A549 (cell line): ENCODE data around the gene VAT1L. TPM values are rescaled to one million over a fixed set of nuclear protein-coding genes. Genes with fewer than 3 reads are reported as not detected.

Experiments used
- ATAC-seq, 2 experiments: fragments of 200-7000 bp in 1 of 2; fragments of >200 bp in 1 of 2; cut with Nextera tagmentation in 1 of 2; cut with Tn5 transposase in 1 of 2; 3 replicates each; pipeline versions ENCODE4 v1.8.0 to v1.9.1; 2018 to 2020; ENCODE audit warnings: mild to moderate bottlenecking in 1 of 2, moderate library complexity in 1 of 2
- CTCF ChIA-PET: fragments of 300-600 bp; sonication (Branson Sonifier 250); formaldehyde crosslinking; extraction: SDS; loops from one replicate; lab custom pipeline; 2021; ENCODE audit warnings: antibody characterized with exemption, inconsistent platforms; lab: Yijun Ruan, JAX
- POLR2A ChIA-PET: fragments of 350-600 bp; formaldehyde crosslinking; extraction: SDS; loops from one replicate; lab custom pipeline; 2021; ENCODE audit warnings: antibody characterized with exemption, inconsistent platforms; lab: Yijun Ruan, JAX
- DNase-seq, 2 experiments: peaks; one replicate each; pipeline versions ENCODE4 v3.0.0 to v3.0.0-alpha.2; 2011 to 2016; ENCODE audit warnings: low read depth in 1 of 2, low spot score in 1 of 2
- FAIRE-seq: peaks from 2 replicates; lab custom pipeline; 2011; peaks lifted over from hg19 to GRCh38; lab: Jason Lieb, UNC
- H3K27ac ChIP-seq, 2 experiments: fragments of >200 bp; sonication (Bioruptor Twin); formaldehyde crosslinking; 3 replicates each; pipeline ENCODE4 v1.5.1; 2016 to 2017
- H3K4me1 ChIP-seq: fragments of >200 bp; sonication (Bioruptor Twin); formaldehyde crosslinking; 3 replicates; pipeline ENCODE4 v1.6.1; 2016
- H3K4me2 ChIP-seq: fragments of >200 bp; sonication (Bioruptor Twin); formaldehyde crosslinking; 3 replicates; pipeline ENCODE4 v1.6.1; 2016
- H3K4me3 ChIP-seq: fragments of >200 bp; sonication (Bioruptor Twin); formaldehyde crosslinking; 3 replicates; pipeline ENCODE4 v1.5.1; 2016
- H3K9me3 ChIP-seq: fragments of >200 bp; sonication (Bioruptor Twin); formaldehyde crosslinking; 3 replicates; pipeline ENCODE4 v1.6.1; 2016
- BHLHE40 ChIP-seq: IDR thresholded peaks from 2 replicates; pipeline ENCODE4 v1.6.1; 2012; ENCODE audit warnings: low read depth, low read length, inconsistent platforms
- EHF ChIP-seq: fragments of 250-450 bp; sonication (Bioruptor Pico); IDR thresholded peaks from 2 replicates; pipeline ENCODE4 v1.5.0; 2020; ENCODE audit warnings: mild to moderate bottlenecking
- EHMT2 ChIP-seq: fragments of 200-600 bp; sonication (generic); IDR thresholded peaks from 2 replicates; pipeline ENCODE4 v1.6.1; 2016; ENCODE audit warnings: antibody characterized with exemption, low read depth, mild to moderate bottlenecking, moderate library complexity
- ESRRA ChIP-seq: fragments of 150-350 bp; IDR thresholded peaks from 2 replicates; pipeline ENCODE4 v1.6.1; 2014; ENCODE audit warnings: mild to moderate bottlenecking, low read length, borderline replicate concordance
- FOSB ChIP-seq: fragments of 250-450 bp; sonication (Bioruptor Pico); IDR thresholded peaks from 2 replicates; pipeline ENCODE4 v1.5.0; 2020; ENCODE audit warnings: mild to moderate bottlenecking, moderate library complexity
- FOSL2 ChIP-seq, 2 experiments: fragments of 450-650 bp in 1 of 2; fragments of >200 bp in 1 of 2; sonication (Bioruptor Twin) in 1 of 2; formaldehyde crosslinking; IDR thresholded peaks; 2 replicates each; pipeline versions ENCODE4 v1.5.0 to v1.6.1; 2016 to 2020; ENCODE audit warnings: mild to moderate bottlenecking in 1 of 2, moderate library complexity in 1 of 2
- GATA3 ChIP-seq: IDR thresholded peaks from 2 replicates; pipeline ENCODE4 v1.6.1; 2012; ENCODE audit warnings: borderline replicate concordance
- HOXB5 ChIP-seq: fragments of 250-450 bp; sonication (Bioruptor Pico); IDR thresholded peaks from 2 replicates; pipeline ENCODE4 v1.5.0; 2020; ENCODE audit warnings: mild to moderate bottlenecking, moderate library complexity
- JUN ChIP-seq, 2 experiments: fragments of >200 bp; sonication (Bioruptor Twin); formaldehyde crosslinking; IDR thresholded peaks; 2 replicates in 1 of 2; 3 replicates in 1 of 2; pipeline ENCODE4 v1.6.1; 2016 to 2017
- MAFK ChIP-seq: fragments of 450-650 bp; IDR thresholded peaks from 2 replicates; pipeline ENCODE4 v1.6.1; 2014; ENCODE audit not compliant: partially characterized antibody
- NFE2L2 ChIP-seq: fragments of 150-350 bp; conservative IDR thresholded peaks from 2 replicates; pipeline ENCODE4 v1.6.1; 2014; ENCODE audit warnings: low read length
- POLR2A ChIP-seq: IDR thresholded peaks from 2 replicates; pipeline ENCODE4 v1.6.1; 2012; ENCODE audit warnings: mild to moderate bottlenecking, low read length
- POLR2AphosphoS2 ChIP-seq: conservative IDR thresholded peaks from 2 replicates; pipeline ENCODE4 v1.6.1; 2012; ENCODE audit warnings: low read length, improper control_type of control experiment, inconsistent platforms
- TP53 ChIP-seq: fragments of 250-450 bp; sonication (Bioruptor Pico); IDR thresholded peaks from 2 replicates; pipeline ENCODE4 v1.5.0; 2021; ENCODE audit warnings: mild to moderate bottlenecking, moderate library complexity
- WGBS: methylation state at CpG from one replicate; pipeline ENCODE4 v1.1.6; 2017; ENCODE audit errors: missing lambda C conversion rate; 5-methylcytosine and 5-hydroxymethylcytosine counted together
- polyA plus RNA-seq, 4 experiments: library from polyadenylated mRNA; depleted of rRNA in 3 of 4; stranded (reverse); fragments of >200 nt; fragmentation: RNase III in 1 of 4; extraction: RNeasy Plus Mini Kit Qiagen cat#74134 plus additional on column Dnase treatment in 1 of 4; gene quantifications; 2 replicates in 3 of 4; 3 replicates in 1 of 4; pipeline ENCODE4 v1.2.3, GENCODE V29; 2011 to 2017
- TF ChIP-seq, protein P1 (sequence below): fragments of >200 bp; sonication (Bioruptor Twin); formaldehyde crosslinking; IDR thresholded peaks from 3 replicates; pipeline ENCODE4 v1.5.1; 2016

VAT1L gene
- polyA plus RNA-seq, 2 of the 4 experiments (the other 2 are of a cell fraction), result not detected

DNA sequence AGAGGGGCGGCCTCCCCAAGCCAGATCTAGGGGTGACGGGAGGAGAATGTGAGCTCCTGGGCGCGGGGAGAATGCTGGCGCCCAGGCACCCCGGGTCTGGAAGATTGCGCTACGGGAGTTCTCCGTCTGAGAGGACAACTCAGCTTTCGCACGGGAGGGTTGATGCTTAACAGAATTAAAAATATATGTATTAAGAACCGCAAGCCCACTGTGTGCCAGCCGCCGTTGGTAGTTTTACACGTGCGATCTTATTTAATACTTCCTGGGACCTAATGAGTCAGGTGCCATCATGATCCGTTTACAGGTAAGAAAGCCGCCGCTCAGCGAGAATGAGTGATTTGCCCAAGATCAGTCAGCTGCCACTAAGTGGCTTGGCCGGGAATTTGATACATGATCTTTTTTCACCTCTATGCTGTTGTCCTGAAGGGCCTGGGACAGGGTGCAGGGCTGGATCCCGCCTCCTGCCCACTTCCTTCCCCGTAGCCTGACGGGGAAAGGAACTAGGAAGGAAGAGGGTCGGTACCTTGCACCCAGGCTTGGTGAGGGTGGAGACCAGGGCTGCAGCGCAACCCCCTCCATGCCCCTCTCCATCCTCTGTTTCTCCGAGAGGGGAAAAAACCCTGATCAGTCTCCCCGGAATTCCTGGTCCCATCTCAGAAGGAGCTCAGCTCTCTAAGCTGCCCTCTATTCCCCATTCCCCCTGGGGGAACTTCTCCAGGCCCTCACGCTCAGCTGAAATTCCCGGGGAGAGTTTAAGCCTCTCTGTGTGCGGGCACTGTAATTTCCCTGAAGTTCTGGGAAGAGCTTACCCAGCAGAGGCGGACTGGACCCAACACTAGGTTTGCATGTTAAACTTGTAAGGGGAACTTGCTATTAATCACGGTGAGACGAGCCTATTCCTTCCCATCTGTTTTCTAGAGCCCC lies 983 bp downstream of the VAT1L start (continued):
- no peak for TF ChIP-seq POLR2AphosphoS2
- TF ChIP-seq, all 56 proteins: peak for 0

DNA sequence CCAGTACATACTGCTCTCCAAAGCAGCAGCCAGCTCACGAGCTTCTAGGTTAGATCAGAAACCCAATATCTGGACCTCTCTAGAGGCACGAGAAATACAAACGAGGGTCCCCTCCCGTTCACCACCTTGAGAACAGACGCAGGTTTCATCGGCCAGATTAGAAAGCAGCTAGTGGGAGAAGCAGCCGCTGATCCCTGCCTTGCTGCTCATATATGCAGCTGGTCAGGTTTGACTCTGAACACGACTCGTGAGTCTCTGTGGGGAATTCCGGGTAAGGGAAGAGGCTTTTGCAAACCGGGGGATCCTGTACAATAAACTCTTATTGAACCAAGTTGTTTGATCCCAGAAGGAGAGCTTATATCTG lies 1.6 kb downstream of the VAT1L start:
- FAIRE-seq, result no peak
- WGBS, result 23% methylated on average over 11 of the region's 11 CpGs
- peaks cover 4% of the 10 kb centered on the region; the same call in 1 of the 3 replicates for H3K4me1 ChIP-seq
- no peak overlapping the region for H3K4me3 ChIP-seq
- H3K4me2 ChIP-seq, result no peak overlapping the region
- DNase-seq, result no peak
- no peak for TF ChIP-seq JUN (IDR thresholded peaks at IDR 0.05)
- TF ChIP-seq HOXB5 (CRISPR knock-in tag), result no peak
- no peak for TF ChIP-seq TP53
- TF ChIP-seq MAFK, result no peak
- CTCF ChIA-PET, result interaction anchor here (0.9 to 1.1 kb wide), 2 partner anchors 29 to 181 kb away, joined by 3 read pairs; no protein-coding TSS in a partner anchor
- no peaks in the 10 kb centered on the region for H3K9me3 ChIP-seq
- H3K27ac ChIP-seq, result no peak overlapping the region
- POLR2A ChIA-PET, result interaction anchor here (1.5 kb wide), 1 partner anchor 9 kb away, joined by 3 read pairs; no protein-coding TSS in a partner anchor
- ATAC-seq, result no peak

DNA sequence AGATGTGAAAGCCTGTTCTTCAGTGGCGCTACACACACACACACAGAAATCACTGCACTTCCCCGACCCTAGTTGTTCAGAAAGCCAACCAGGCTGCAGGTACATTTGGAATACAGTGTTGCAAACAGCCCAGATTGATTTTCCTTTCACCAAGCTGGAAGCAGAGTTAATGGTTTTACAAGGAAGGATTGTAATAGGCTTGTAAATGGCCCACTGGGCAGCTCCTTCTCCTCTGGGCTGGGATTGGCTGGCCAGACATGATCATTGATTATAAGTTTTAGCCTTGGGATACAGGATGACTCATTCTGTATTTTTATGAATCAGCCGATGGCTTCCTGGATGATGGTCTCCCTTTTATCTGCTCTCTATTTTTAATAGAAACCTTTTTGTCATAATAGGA lies 2.5 kb downstream of the VAT1L start:
- no peak for TF ChIP-seq FOSL2 (IDR thresholded peaks at IDR 0.05)
- peak; percentile 25; the same call in 1 of the 2 replicates for TF ChIP-seq FOSL2 (CRISPR knock-in tag; IDR thresholded peaks at IDR 0.05)
- TF ChIP-seq FOSB (CRISPR knock-in tag), result no peak
- TF ChIP-seq, all 56 proteins: peak for 1
- WGBS, result 3% methylated on average over 3 of the region's 3 CpGs
- Histone ChIP-seq H3K27ac (no peak overlapping the region), H3K4me3 (no peak overlapping the region), H3K9me3 (no peaks in the 10 kb centered on the region), H3K4me2 (no peak overlapping the region), H3K4me1 (peaks cover 4% of the 10 kb centered on the region; the same call in 1 of the 3 replicates)
- ATAC-seq (no peak), FAIRE-seq (no peak), DNase-seq (no peak)
- POLR2A ChIA-PET, result no interaction called here
- CTCF ChIA-PET, result no interaction called here

DNA sequence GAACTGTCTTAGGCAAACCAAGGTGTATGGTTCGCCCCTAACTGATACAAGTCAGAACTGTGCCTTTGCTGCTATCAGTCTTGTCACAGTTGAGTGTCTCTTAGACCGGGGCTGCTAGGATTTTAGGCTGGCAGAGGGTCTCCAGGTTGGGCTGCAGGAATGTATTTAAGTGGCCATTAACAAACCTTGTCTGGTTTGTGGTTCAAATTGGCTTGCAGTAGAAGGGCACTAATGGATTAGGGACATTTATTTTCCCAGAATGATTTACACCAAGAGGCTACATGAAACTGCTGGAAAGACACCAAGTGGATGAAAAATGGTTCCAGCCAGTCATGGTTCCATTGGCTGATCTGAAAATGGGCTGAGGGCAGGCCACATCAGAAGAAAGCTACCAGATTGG lies 5.1 kb downstream of the VAT1L start:
- Histone ChIP-seq H3K9me3 (no peaks in the 10 kb centered on the region), H3K4me3 (no peak overlapping the region), H3K27ac (no peak overlapping the region), H3K4me2 (no peak overlapping the region), H3K4me1 (peaks cover 4% of the 10 kb centered on the region; the same call in 1 of the 3 replicates)
- no peak for TF ChIP-seq EHMT2
- POLR2A ChIA-PET, result no interaction called here
- no peak for DNase-seq
- WGBS, result 0% methylated on average over 2 of the region's 2 CpGs
- FAIRE-seq, result no peak
- CTCF ChIA-PET, result interaction anchor here (1.3 kb wide), 1 partner anchor 52 kb away, joined by 3 read pairs; no protein-coding TSS in a partner anchor
- ATAC-seq, result no peak

DNA sequence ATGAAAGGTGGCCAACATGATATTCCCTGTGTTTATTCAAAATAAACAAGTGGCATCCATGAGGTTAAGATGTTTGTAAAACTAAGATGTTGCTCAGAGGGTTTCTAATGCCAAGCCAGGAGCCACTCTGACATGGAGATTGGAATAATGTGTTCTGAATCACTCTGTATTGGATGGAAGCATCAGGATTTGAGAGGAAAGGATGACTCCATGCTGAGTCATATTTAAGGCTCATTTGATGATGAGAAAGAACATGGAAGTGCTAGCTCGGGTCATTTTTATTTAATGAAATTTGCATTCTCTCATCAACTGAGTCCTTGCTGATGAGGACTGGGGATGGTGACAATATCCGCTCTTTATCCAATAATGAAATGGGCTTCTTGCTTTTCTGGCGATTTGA lies 6.2 kb downstream of the VAT1L start:
- Histone ChIP-seq H3K27ac (no peak overlapping the region), H3K4me3 (no peak overlapping the region), H3K4me1 (no peaks in the 10 kb centered on the region), H3K9me3 (no peaks in the 10 kb centered on the region), H3K4me2 (no peak overlapping the region)
- no peak for FAIRE-seq
- ChIA-PET POLR2A (no interaction called here), CTCF (no interaction called here)
- no peak for ATAC-seq
- TF ChIP-seq POLR2A (no peak), EHF (CRISPR knock-in tag) (no peak), GATA3 (no peak), NFE2L2 (no peak), TP53 (no peak), ESRRA (no peak), BHLHE40 (no peak)
- TF ChIP-seq, protein P1, sequence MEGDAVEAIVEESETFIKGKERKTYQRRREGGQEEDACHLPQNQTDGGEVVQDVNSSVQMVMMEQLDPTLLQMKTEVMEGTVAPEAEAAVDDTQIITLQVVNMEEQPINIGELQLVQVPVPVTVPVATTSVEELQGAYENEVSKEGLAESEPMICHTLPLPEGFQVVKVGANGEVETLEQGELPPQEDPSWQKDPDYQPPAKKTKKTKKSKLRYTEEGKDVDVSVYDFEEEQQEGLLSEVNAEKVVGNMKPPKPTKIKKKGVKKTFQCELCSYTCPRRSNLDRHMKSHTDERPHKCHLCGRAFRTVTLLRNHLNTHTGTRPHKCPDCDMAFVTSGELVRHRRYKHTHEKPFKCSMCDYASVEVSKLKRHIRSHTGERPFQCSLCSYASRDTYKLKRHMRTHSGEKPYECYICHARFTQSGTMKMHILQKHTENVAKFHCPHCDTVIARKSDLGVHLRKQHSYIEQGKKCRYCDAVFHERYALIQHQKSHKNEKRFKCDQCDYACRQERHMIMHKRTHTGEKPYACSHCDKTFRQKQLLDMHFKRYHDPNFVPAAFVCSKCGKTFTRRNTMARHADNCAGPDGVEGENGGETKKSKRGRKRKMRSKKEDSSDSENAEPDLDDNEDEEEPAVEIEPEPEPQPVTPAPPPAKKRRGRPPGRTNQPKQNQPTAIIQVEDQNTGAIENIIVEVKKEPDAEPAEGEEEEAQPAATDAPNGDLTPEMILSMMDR, result no peak
- no peak for DNase-seq
- 29% methylated on average over 3 of the region's 3 CpGs for WGBS
